GM21381 (cell line): ENCODE measurements around the gene ZSCAN23.
"Not testable (repeated sequence)": the region's sequence is repeated elsewhere in the genome, so short reads cannot be mapped to it uniquely, and the experiment has no call there.

Experiments used
- ATAC-seq: cut with Tn5 transposase; IDR thresholded peaks from one replicate; pipeline ENCODE4 v1.9.1; 2021; ENCODE audit warnings: mild to moderate bottlenecking, moderate library complexity; ENCODE audit not compliant: unreplicated experiment

ZSCAN23 gene

DNA sequence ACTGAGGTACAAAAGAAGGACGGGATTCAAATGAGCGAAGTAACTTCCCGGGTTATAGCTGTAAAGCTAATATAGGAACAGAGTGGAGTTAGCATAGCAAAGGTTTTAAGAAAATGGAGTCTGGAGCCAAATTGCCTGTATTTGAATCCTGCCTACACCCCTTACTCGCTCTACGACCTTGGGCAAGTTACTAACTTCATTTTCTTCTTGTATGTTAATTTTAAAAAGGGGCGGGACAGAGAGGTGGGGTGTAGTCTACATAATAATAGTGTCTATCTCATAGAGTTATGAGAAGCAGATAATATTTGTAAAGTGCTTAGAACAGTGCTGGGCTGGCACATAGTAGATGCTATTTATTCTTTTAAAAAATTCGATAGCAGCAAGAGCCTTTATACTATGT is 705 bp downstream of the ZSCAN23 start:
- no peak for ATAC-seq

GRCh38 chr6:28436404-28436803 is 6.9 kb downstream of the ZSCAN23 start:
- ATAC-seq, result no peak

GRCh38 chr6:28433119-28433518 is 10.2 kb downstream of the ZSCAN23 start:
- ATAC-seq, result no peak

DNA sequence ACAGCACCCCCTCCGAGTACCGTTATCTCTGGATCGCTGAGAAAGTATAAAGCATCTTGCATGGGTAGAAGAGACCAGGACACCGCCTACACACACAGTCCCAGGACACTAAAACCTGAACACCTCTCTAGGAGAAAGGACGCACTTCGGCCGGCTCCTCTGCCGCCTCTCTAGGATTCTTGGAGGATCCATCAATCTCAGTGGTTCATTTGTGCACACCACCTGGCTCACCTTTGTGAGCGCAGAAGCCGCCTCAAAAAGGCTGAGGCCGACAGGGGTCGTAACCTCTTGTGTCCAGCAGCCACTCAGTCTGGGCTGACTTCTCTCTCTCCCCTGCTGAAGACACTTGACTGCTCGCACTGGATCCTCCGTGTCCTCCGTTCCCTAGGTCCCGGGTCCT is 13.5 kb downstream of the ZSCAN23 start:
- no peak for ATAC-seq

DNA sequence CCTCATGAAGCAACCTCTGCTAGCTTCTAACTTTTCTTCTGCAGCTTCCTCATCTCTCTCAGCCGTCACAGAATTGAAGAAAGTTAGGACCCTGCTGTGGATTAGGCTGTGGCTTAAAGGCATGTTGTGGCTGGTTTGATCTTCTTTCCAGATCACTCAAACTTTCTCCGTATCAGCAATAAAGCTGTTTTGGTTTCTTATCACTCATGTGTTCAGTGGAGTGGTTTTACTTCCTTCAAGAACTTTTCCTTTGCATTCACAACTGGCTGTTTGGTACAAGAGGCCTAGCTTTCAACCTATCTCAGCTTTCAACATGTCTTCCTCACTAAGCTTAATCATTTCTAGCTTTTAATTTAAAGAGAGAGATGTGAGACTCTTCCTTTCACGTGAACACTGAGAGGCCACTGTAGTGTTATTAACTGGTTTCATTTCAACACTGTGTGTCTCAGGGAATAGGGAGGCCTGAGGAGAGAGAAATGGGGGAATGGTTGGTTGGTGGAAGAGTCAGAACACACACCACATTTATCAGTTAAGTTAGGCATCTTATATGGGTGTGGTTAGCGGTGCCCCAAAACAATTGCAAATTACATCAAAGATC is 17.2 kb downstream of the ZSCAN23 start:
- no peak for ATAC-seq

DNA sequence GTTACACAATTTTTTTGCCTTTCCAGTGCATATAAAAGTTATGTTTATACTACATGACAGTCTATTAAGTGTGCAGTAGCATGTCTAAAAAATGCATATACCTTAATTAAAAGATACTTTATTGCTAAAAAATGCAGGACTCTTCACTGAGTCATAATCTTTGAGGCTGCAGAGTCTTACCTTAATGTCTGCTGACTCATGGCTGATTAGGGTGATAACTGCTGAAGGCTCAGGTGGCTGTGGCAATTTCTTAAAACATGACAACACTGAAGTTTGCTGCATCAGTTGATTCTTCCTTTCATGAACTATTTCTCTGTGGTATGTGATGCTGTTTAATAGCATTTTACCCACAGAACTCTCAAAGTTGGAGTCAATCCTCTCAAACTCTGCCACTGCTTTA is 19.1 kb downstream of the ZSCAN23 start:
- no peak for ATAC-seq

DNA sequence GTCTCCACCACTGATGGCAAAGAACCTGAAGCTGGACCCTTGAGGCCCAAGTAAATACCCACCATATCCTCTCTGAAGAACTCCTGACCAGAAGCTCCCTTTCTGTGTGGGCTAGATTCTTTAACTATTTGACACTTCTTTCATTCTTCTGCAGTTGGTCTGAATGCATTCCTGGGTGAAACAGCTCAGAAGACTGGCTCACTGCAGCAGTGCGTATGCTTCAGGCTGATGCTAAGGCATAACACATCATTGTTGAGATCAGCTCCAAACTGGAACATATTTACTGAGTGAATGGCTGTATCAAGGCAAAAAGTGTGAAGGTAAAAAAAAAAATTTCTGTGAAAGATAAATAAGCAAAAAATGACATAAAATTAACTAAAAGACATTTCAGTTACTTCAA is 19.7 kb downstream of the ZSCAN23 start:
- no peak for ATAC-seq

GRCh38 chr6:28413681-28414080 is 29.6 kb downstream of the ZSCAN23 start:
- ATAC-seq, result no peak

- no peak for ATAC-seq
Observed at GRCh38 chr6:28410767-28411166, 32.5 kb downstream of the ZSCAN23 start.

GRCh38 chr6:28408076-28408802 is 35.1 kb downstream of the ZSCAN23 start:
- no peak for ATAC-seq

DNA sequence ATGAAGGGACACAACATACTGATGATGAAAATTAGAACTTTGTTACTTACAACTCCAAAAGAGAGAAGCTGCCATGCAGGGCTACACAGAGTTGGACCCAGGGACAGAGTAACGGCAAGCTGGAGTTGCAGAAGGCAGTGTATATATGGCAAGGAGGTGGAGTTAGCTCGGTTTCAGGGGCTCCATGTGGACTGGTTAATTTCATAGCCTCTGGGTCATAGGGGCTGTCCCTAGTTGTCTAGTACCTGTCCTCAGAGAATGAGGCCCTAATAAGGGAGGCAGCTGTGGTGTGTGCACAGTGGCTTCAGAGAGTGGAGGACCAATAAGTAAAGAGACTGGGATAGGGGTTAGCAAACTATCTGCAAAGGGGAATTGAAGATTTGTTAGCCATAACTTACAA is 35.9 kb downstream of the ZSCAN23 start:
- ATAC-seq, result no peak

DNA sequence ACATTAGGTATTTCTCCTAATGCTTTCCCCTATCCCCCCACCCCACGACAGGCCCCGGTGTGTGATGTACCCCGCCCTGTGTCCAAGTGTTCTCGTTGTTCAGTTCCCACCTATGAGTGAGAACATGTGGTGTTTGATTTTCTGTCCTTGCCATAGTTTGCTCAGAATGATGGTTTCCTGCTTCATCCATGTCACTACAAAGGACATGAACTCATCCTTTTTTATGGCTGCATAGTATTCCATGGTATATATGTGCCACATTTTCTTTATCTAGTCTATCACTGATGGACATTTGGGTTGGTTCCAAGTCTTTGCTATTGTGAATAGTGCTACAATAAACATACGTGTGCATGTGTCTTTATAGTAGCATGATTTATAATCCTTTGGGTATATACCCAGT is 39.4 kb downstream of the ZSCAN23 start:
- not testable (repeated sequence) for ATAC-seq

- no peak for ATAC-seq
Observed at GRCh38 chr6:28402197-28402596, 41.1 kb downstream of the ZSCAN23 start.

DNA sequence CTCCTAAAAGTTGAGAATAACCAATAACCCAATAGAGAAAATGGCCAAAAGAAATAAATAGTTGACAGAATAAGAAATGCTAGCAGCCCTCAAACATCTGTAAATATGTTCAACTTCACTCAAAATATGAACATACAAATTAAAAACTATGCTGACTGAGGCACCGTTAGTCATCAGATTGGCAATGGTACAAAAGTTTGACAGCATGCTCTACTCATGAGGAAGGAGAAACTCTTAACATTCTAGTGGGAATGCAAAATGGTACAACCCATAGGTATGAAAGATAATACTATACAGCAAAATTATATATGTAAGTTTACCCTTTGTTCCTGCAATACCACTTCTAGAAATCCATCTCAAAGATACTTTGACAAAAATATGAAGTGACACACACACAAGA is 42.1 kb downstream of the ZSCAN23 start:
- no peak for ATAC-seq

DNA sequence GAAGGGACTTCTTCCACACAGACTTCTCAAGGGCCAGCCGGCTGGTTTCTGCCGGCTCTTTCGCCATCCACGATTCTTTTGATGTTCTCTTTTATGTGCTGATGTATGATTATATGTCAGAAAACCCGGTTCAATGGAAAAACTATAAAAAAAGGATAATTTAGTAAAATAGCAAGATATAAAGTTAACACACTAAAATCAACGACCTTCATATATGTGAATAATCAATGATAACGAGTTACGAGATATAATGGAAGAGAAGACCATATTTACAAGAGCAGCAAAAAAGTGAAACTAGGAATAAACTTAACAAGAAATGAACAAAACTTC is 43.2 kb downstream of the ZSCAN23 start:
- no peak for ATAC-seq

DNA sequence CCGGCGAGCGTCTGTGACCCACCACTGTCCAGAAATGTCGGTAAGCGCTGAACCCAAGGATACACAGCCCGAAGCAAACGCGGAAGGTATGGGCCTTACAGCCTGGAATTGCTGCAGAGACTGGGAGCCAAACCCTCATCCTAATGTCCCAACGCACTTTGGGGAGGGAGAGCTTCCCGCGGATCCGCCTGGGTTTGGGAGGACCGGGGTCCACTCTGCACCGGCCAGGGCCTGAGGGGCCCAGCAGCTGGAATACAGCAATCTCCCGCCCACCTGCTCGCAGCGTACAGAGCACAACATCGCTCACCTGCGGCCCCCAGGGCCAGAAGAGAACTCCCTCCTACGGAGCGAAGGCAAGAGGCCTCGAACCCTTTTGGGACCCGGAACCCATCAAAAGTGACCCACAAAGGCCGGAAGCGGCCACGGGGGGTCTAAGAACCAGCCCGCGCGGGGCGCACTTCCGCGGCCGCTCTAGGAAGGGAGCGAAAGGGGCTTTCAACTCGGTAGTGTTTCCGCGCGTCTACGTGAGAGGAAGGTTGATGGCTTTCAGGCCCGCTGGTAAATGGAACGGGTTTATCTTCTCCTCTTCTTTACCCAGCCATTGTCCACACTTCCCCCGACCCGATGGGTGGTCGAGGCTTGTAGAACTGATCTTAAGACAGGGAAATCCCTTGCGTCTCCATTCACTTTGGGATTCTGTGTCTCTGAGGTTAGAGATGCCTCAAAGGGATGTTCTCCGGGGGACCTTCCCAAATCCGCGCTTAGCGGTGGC is 43.8 kb downstream of the ZSCAN23 start, which contains the start of gene ZSCAN12:
Gene ZSCAN12 (minus strand): TSS at position 398 of the 772 bp plus-strand sequence. CDS start 1,342 bp downstream, outside the sequence.
- peak; percentile 87 for ATAC-seq

DNA sequence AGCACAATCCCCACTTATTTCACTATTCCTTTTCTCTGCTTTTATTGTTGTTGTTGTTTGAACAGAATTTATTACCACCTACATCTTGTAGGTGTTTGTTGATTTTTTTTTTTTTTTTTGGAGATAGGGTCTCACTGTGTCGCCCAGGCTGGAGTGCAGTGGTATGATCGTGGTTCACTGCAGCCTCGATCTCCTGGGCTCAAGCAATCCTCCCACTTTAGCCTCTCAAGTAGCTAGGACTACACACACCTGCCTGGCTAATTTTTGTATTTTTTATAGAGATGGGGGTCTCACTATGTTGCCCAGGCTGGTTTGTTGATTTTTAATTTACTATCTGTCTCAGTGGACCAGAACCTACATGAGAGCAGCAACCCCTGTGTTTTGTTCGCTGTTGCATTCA is 47.4 kb downstream of the ZSCAN23 start:
- no peak for ATAC-seq

- no peak for ATAC-seq
Observed at GRCh38 chr6:28393912-28394662, 49.2 kb downstream of the ZSCAN23 start.

DNA sequence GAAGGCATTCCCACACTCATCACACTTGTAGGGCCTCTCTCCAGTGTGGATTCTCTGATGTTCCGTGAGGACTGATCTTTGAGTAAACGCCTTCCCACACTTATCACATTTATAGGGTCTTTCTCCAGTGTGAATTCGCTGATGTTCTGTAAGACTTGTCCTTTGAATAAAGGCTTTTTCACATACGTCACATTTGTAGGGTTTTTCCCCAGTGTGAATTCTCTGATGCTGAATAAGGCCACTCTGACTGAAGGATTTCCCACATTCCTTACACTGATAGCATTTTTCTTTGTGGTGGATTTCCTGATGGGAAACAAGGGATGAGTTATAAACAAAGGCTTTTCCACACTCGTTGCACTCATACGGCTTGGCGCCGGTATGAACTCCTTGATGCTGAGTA is 52.6 kb downstream of the ZSCAN23 start:
- no peak for ATAC-seq

DNA sequence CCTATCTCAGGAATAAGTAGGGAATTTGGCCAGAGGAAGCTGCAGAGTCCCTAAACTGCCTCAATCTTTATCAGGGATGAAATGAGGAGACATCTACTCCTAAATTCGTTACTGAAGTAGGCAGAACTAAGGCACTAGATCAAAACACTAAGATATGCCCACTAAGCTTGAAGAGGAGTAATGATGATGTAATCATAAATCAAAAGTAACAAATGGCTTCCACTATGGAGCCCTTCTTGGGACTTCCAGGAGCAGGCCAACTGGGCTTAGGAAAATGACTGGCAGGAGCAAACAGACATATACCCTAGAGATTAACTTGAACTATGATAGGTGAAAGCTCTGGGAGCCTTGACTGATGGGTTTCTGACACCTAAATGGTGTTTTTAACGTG is 59.2 kb downstream of the ZSCAN23 start:
- no peak for ATAC-seq
